Keratinocyte (primary cell): Measurements from ENCODE around the gene SIGLEC1.

ENCODE experiments used
- CTCF ChIP-seq, 3 experiments: IDR thresholded peaks in 1 of 3; conservative IDR thresholded peaks in 1 of 3; optimal IDR thresholded peaks in 1 of 3; 2 replicates in 2 of 3; 3 replicates in 1 of 3; pipeline versions ENCODE3 to v1.5.1; 2011; ENCODE audit warnings: low read length in 3 of 3, mild to moderate bottlenecking in 3 of 3, moderate library complexity in 2 of 3, control low read depth in 1 of 3, inconsistent platforms in 1 of 3; ENCODE audit not compliant: insufficient read depth in 2 of 3; ENCODE audit errors: extremely low read depth in 1 of 3
- EZH2 ChIP-seq: IDR thresholded peaks from one replicate; pipeline ENCODE4 v1.6.1; 2012; ENCODE audit warnings: inconsistent platforms, mild to moderate bottlenecking, low read length, moderate library complexity

GRCh38 chr20:3667434-3668037 is 44.9 kb downstream of the SIGLEC1 start:
- TF ChIP-seq EZH2 (no peak), CTCF (optimal IDR thresholded peaks at IDR 0.05 in 1 of 3, IDR thresholded peaks at IDR 0.05 in 1 of 3, conservative IDR thresholded peaks at IDR 0.05 in 1 of 3; ENCODE audit: extremely low read depth in 1 of 3, insufficient read depth in 2 of 3, low read length in 3 of 3) (no peak)
